ENCODE data around the gene SLC28A1. TPM values are rescaled to one million over a fixed set of nuclear protein-coding genes. Genes with fewer than 3 reads are reported as not detected.

SLC28A1 gene
- total and polyA plus RNA-seq, 11 donors = 0.14 to 2.9 (median 0.74) TPM; not detected in 1

DNA sequence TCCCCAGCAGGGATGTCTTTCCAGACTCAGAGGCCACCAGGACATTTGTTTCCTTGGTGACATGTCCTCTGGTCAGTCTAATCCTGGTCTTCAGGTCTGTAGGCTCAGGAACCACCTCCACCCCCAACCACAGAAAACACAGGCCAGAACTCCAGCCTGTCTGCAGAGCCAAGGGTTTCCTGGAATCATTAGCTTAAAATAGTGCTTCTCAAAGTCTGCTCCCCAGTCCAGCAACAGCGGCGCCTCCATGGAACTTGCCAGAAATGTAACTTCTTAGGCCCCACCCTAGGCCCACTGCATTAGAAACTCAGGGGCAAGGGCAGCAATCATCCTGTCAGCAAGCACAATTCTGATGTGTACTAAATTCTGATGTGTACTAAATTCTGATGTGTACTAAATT, 20.0 kb downstream of the SLC28A1 start:
- H3K27ac ChIP-seq = peak overlapping the region; percentile 31 to 85 (median 75)
- H3K9me3 ChIP-seq = peaks cover 0 to 6% (median 0%) of the 10 kb centered on the region in 12 donors
- ATAC-seq (peak; percentile 74 to 86 (median 84)), DNase-seq (peak in 1 of 5 donors; percentile 62)
- H3K36me3 ChIP-seq = no peaks in the 10 kb centered on the region
- intact Hi-C loops (cut with DNase I) = no loop called here
- TF ChIP-seq, protein P1, sequence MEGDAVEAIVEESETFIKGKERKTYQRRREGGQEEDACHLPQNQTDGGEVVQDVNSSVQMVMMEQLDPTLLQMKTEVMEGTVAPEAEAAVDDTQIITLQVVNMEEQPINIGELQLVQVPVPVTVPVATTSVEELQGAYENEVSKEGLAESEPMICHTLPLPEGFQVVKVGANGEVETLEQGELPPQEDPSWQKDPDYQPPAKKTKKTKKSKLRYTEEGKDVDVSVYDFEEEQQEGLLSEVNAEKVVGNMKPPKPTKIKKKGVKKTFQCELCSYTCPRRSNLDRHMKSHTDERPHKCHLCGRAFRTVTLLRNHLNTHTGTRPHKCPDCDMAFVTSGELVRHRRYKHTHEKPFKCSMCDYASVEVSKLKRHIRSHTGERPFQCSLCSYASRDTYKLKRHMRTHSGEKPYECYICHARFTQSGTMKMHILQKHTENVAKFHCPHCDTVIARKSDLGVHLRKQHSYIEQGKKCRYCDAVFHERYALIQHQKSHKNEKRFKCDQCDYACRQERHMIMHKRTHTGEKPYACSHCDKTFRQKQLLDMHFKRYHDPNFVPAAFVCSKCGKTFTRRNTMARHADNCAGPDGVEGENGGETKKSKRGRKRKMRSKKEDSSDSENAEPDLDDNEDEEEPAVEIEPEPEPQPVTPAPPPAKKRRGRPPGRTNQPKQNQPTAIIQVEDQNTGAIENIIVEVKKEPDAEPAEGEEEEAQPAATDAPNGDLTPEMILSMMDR (IDR thresholded peaks at IDR 0.05) = no peak
- H3K4me3 ChIP-seq = no peak overlapping the region
- no peaks in the 10 kb centered on the region for H3K27me3 ChIP-seq
- whole genome bisulfite sequencing, 4 donors = 12 to 30% (median 21%) methylated on average over 2 of the region's 2 CpGs
- peaks cover 3 to 40% (median 18%) of the 10 kb centered on the region in 12 donors for H3K4me1 ChIP-seq

DNA sequence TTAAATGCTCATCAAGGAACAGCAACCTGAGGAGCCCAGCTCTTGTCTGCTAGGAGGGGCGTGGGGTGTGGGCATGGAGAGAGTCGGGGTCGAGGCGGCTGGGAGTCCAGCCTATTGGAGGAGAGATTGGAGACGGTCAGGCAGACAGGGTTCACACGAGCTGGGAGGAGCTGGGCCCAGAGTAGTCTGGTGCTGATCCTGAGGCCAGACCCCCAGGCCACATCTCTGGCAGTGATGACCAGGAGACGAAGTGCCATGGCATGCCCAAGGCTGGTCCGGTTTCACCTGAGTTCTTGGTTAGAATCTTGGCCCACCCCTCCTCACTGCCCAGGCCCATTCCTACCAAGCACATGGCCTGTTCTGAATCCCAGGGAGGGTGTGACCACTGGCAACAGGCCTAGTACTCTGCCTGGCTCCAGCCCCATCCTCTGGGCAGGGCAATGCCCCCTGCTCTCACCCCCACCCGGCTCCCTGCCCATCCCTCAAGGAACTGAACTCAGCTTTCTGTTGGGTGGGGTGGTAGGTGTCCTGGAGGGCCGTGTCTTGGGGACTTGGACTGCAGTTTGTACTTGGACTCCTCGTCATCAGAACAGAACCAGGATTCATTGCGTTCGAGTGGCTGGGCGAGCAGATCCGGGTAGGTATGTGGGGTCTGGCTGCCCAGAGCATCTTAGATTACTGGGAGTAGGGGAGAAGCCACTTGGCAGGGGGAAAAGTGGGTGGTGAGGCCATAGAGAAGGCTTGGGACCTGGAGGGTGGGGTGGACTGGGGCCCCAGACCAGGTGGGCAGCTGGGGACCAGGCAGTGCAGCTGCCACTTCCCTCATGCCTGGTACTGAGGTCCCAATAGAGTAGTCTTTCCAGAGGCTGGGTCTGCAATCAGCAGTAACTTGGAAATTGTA, 20.8 kb downstream of the SLC28A1 start:
- H3K36me3 ChIP-seq = no peaks in the 10 kb centered on the region
- H3K4me1 ChIP-seq = peaks cover 3 to 49% (median 18%) of the 10 kb centered on the region in 12 donors
- peaks cover 0 to 6% (median 0%) of the 10 kb centered on the region in 12 donors for H3K9me3 ChIP-seq
- no peaks in the 10 kb centered on the region for H3K27me3 ChIP-seq
- no peak for DNase-seq
- H3K27ac ChIP-seq = peak overlapping the region in 10 of 12 donors; percentile 31 to 85 (median 78)
- WGBS, 4 donors = 87 to 91% (median 88%) methylated on average over 15 of the region's 15 CpGs
- peak; percentile 45 to 72 (median 50) for ATAC-seq
- intact Hi-C loops (cut with DNase I) = no loop called here
- H3K4me3 ChIP-seq = no peak overlapping the region
- TF ChIP-seq, protein P1 (IDR thresholded peaks at IDR 0.05) = no peak
- TF ChIP-seq POLR2A (IDR thresholded peaks at IDR 0.05) = no peak

DNA sequence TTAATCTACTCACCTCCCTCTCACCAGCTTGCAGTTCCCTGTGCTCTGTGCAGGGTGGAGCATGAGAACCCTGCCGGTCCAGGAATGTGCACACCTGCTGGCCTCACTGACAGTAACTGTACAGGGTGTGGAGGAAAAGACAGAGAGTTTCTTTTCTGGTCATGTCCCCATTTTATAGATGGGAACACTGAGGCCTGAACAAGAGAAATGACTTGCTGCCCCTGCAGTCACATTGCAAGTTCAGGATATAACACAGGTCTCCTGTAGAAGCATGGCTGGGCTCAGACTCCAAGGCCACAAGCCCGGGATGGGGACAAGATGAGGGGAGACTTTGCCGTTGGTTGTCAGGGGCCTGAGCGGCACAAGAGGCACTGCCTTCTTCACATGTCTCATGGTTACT, 23.3 kb downstream of the SLC28A1 start:
- Histone ChIP-seq H3K36me3 (no peaks in the 10 kb centered on the region), H3K9me3 (no peaks in the 10 kb centered on the region), H3K4me1 (peaks cover 14 to 73% (median 36%) of the 10 kb centered on the region in 12 donors), H3K27ac (no peak overlapping the region), H3K4me3 (no peak overlapping the region), H3K27me3 (no peaks in the 10 kb centered on the region)
- intact Hi-C loops (cut with DNase I) = no loop called here
- no peak for DNase-seq
- 92 to 99% (median 97%) methylated on average over 4 of the region's 4 CpGs for WGBS, 4 donors
- ATAC-seq = no peak
- no peak for TF ChIP-seq POLR2A (IDR thresholded peaks at IDR 0.05)
- TF ChIP-seq, protein P1 (IDR thresholded peaks at IDR 0.05) = no peak

DNA sequence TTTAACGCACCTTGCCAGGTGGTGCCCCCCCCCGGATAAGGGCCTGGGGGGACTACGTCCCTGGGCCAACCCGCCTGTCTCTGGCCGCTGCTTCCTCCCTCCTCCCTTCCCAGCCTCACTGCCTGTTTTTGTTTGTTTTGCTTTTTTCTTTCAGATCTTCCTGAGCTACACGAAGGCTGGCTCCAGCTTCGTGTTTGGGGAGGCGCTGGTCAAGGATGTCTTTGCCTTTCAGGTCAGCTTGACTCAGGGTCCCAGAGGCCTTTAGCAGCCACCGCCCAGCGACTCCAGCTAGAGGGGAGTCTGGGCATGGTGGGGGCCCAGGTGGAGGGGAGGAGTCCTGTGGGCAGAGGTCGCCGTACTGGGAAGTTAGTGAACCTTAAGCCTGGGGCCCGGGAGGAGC, 24.1 kb downstream of the SLC28A1 start:
- DNase-seq = no peak
- H3K27me3 ChIP-seq = no peaks in the 10 kb centered on the region
- intact Hi-C loops (cut with DNase I) = no loop called here
- peaks cover 21 to 80% (median 45%) of the 10 kb centered on the region in 12 donors for H3K4me1 ChIP-seq
- H3K4me3 ChIP-seq = no peak overlapping the region
- WGBS, 4 donors = 69 to 74% (median 73%) methylated on average over 13 of the region's 13 CpGs
- H3K9me3 ChIP-seq = no peaks in the 10 kb centered on the region
- no peak for TF ChIP-seq POLR2A (IDR thresholded peaks at IDR 0.05)
- TF ChIP-seq, protein P1 (IDR thresholded peaks at IDR 0.05) = no peak
- no peak for ATAC-seq
- H3K27ac ChIP-seq = no peak overlapping the region
- H3K36me3 ChIP-seq = no peaks in the 10 kb centered on the region
